ENCODE data around the gene MSRB2. TPM values are rescaled to one million over a fixed set of nuclear protein-coding genes. Genes with fewer than 3 reads are reported as not detected.

MSRB2 gene
- total and polyA plus RNA-seq, 2 of the 4 experiments (the other 2 are of a cell fraction) = 10.6 to 20.1 TPM

GRCh38 chr10:23150091-23150490, 54.7 kb downstream of the MSRB2 start:
- no peak for DNase-seq
- BruUV-seq (replicated peaks) = no TSS peak
- in situ Hi-C loops (cut with MboI; ENCODE audit: low sequenced_read_pairs) = loop anchor here (10.0 to 25.0 kb wide), 5 partner anchors 155 to 1362 kb away; partner anchors contain the start of gene KIAA1217
- Histone ChIP-seq H2BK15ac (ENCODE audit: low read depth, low read length) (no peak overlapping the region), H3K79me1 (ENCODE audit: low read depth in 1 of 2, low read length in 2 of 2) (no peaks in the 10 kb centered on the region), H2AK5ac (ENCODE audit: low read depth, low read length) (no peak overlapping the region), H2BK5ac (ENCODE audit: low read depth, low read length, poor library complexity, severe bottlenecking) (no peak overlapping the region), H3K27ac (ENCODE audit: insufficient read depth, low read length) (no peak overlapping the region), H4K91ac (ENCODE audit: insufficient read depth, low read depth, low read length) (no peak overlapping the region), H3K9ac (ENCODE audit: low read depth, low read length) (no peak overlapping the region), H3K9me3 (ENCODE audit: control insufficient read depth, insufficient read depth, low read length) (no peaks in the 10 kb centered on the region), H3K36me3 (ENCODE audit: control insufficient read depth, insufficient read depth, low read length) (no peaks in the 10 kb centered on the region), H3K4me2 (ENCODE audit: low read depth, low read length) (no peak overlapping the region), H4K8ac (ENCODE audit: low read depth in 2 of 2, low read length in 2 of 2) (no peak overlapping the region), H4K5ac (ENCODE audit: low read depth, low read length) (no peak overlapping the region), H3K4ac (ENCODE audit: low read depth, low read length) (no peak overlapping the region), H2BK120ac (ENCODE audit: low read depth, low read length) (no peak overlapping the region), H3K27me3 (ENCODE audit: control insufficient read depth, insufficient read depth, low read length) (no peaks in the 10 kb centered on the region), H3K56ac (ENCODE audit: extremely low read depth, insufficient read depth, low read length) (no peak overlapping the region), H2AK9ac (replicated peaks; ENCODE audit: low read depth, low read length, poor library complexity) (no peak overlapping the region), H2AFZ (replicated peaks; ENCODE audit: low read length, poor library complexity) (no peak overlapping the region), H3K4me1 (ENCODE audit: control insufficient read depth, insufficient read depth, low read length) (no peaks in the 10 kb centered on the region), H3K9me1 (ENCODE audit: insufficient read depth, low read length) (no peaks in the 10 kb centered on the region), H3K4me3 (ENCODE audit: insufficient read depth, low read depth, low read length) (no peak overlapping the region), H3K23ac (ENCODE audit: low read depth, low read length) (no peak overlapping the region), H2BK20ac (ENCODE audit: low read depth, low read length) (no peak overlapping the region), H3K14ac (replicated peaks; ENCODE audit: low read depth, low read length) (no peak overlapping the region), H4K20me1 (ENCODE audit: insufficient read depth, low read length) (no peaks in the 10 kb centered on the region), H3K18ac (ENCODE audit: low read depth, low read length) (no peak overlapping the region)
- intact Hi-C loops (cut with micrococcal nuclease) = no loop called here
- TF ChIP-seq RAD21 (IDR thresholded peaks at IDR 0.05; ENCODE audit: low read length) = no peak
- no peak for TF ChIP-seq ELK1 (IDR thresholded peaks at IDR 0.05; ENCODE audit: borderline replicate concordance, low read depth, low read length)
- TF ChIP-seq MXI1 (IDR thresholded peaks at IDR 0.05; ENCODE audit: borderline replicate concordance, low read depth, low read length) = no peak
- TF ChIP-seq POLR2A (IDR thresholded peaks at IDR 0.05; ENCODE audit: low read depth, low read length) = no peak
- TF ChIP-seq RCOR1 (IDR thresholded peaks at IDR 0.05; ENCODE audit: insufficient replicate concordance, low read length) = no peak
- no peak for TF ChIP-seq SMC3 (IDR thresholded peaks at IDR 0.05; ENCODE audit: low read depth, low read length)
- TF ChIP-seq NFE2L2 (IDR thresholded peaks at IDR 0.05; ENCODE audit: low read depth, low read length) = no peak
- no peak for TF ChIP-seq MAFK (IDR thresholded peaks at IDR 0.05; ENCODE audit: low read depth, low read length)
- TF ChIP-seq CHD1 (IDR thresholded peaks at IDR 0.05; ENCODE audit: low read depth, low read length) = no peak
- TF ChIP-seq FOS (IDR thresholded peaks at IDR 0.05; ENCODE audit: low read depth, low read length) = no peak
- no peak for TF ChIP-seq RFX5 (IDR thresholded peaks at IDR 0.05; ENCODE audit: low read depth, low read length)
- TF ChIP-seq, protein P1, sequence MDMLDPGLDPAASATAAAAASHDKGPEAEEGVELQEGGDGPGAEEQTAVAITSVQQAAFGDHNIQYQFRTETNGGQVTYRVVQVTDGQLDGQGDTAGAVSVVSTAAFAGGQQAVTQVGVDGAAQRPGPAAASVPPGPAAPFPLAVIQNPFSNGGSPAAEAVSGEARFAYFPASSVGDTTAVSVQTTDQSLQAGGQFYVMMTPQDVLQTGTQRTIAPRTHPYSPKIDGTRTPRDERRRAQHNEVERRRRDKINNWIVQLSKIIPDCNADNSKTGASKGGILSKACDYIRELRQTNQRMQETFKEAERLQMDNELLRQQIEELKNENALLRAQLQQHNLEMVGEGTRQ (IDR thresholded peaks at IDR 0.05; ENCODE audit: low read depth, low read length) = no peak
- dilution Hi-C loops (cut with HindIII; ENCODE audit: low sequenced_read_pairs, unreplicated experiment) = no loop called here
- WGBS, 2 experiments (ENCODE audit: extremely low coverage in 2 of 2, insufficient read length in 1 of 2) = no CpG with 5 or more reads among the region's 4 CpGs
- no peak for ATAC-seq (ENCODE audit: low read depth)
- ChIA-PET CTCF (no interaction called here), POLR2A (ENCODE audit: unreplicated experiment) (no interaction called here)
